DLD1 (cell line): Measurements from ENCODE around the gene EIF4E.
"Not testable (repeated sequence)": the region's sequence is repeated elsewhere in the genome, so short reads cannot be mapped to it uniquely, and the experiment has no call there.

Experiments used
- in situ Hi-C: cut with HindIII; loops from 2 replicates; pipeline ENCODE4 v1.10.0; 2017; ENCODE audit warnings: low sequenced_read_pairs

EIF4E gene

DNA sequence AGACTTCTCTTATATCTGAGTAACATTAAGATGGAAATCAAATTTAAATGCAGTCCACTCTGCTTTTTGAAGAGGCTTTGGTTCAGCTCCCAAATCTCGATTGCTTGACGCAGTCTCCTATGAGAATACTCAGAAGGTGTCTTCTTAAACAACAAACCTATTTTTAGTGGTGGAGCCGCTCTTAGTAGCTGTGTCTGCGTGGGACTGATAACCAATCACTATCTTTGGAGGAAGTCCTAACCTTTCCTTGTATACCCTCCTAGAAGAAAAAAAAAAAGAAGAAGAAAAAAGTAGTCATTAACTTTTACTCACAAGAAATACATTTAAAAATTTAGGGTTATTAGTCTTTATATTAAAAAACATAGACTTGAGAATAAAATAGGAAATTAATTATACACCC, 48.0 kb downstream of the EIF4E start:
- in situ Hi-C loops, result not testable (repeated sequence)

DNA sequence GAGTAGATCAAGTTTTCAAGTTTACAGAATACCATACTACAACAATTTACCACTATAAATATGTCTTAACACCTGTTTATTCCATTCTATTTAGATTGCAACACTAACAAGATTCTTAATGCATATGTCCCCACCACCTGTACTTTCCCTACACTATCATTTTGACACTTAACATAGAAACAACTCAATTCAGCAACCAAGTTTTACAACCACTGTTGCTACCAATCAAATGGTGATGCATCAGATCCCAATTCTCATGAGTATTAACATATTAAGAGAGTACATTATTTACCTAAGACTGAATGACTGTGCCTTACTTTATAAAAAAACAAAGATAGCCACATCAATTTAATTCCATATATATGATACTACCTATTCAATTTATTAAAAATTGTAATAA, 49.4 kb downstream of the EIF4E start:
- in situ Hi-C loops, result no loop called here

DNA sequence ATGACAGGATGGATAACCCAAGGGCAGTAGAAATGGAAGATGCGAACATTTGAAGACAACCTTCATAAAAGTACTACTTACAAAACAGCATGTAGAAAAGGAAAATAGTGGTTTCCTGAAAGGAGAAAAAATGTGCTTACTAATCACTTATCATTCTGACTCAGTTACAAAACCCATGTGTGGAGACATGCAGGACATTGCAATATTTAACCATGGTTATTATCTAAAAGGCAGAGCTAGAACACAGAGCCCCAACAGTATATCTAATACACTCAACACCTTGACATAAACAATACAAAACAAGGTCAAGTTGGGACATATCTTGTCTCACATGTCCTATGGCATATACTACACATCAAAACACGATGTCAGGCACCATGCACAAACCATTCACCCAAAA, 55.9 kb downstream of the EIF4E start:
- in situ Hi-C loops, result no loop called here

DNA sequence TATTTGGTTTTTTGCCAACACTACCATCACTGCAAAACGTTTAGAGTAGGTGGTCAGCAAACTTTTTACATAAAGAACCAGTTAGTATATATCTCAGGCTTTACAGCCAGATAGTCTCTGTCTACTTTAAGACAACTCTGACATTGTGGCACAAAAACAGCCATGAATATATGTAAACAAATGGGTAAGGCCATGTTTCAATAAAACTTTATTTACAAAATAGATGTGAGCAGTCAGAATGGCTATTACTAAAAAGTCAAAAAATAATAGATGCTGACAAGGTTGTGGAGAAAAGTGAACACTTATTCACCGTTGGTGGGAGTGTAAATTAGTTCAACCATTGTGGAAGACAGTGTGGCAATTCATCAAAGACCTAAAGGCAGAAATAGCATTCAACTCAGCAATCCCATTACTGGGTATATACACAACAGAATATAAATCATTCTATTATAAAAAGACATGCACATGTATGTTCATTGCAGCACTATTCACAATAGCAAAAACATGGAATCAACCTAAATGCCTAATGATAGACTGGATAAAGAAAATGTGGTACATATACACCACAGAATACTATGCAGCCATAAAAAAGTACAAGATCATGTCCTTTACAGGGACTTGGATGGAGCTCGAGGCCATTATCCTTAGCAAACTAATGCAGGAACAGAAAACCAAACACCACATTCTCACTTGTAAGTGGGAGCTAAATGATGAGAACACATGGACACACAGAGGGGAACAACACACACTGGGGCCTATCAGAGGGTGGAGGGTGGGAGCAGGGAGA, 56.6 kb downstream of the EIF4E start:
- in situ Hi-C loops, result not testable (repeated sequence)

DNA sequence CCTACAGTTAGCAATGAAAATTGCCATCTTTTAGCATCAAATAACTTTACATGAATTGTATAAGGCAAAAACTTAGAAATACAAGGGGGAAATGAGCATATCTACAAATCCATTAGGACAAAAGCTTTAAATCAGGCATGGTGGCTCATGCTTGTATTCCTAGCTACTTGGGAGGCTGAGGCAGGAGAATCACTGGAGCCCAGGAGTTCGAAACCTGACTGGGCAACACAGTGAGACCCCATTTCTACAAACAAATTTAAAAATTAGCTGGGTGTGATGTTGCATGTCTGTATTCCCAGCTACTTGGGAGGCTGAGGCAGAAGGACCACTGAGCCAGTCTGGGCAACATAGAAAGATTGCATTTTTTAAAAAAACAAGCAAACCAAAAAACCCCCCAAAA, 61.3 kb downstream of the EIF4E start:
- in situ Hi-C loops, result no loop called here

DNA sequence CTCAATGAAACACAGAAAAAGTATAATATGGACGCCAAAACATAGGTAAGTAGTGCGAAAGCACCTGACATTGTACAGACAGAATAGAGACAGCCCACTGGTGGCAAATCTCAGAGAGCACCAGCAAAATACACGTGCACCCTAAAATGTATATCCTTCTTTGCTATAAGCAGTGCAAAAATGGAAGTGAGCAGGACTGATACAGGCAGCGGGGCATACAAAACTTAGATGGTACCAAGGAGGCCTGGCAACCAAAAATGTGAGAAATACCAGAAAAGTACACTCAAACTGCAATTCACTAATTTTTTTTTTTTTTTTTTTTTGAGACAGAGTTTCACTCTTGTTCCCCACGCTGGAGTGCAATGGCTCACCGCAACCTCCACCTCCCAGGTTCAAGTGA, 63.9 kb downstream of the EIF4E start:
- in situ Hi-C loops, result no loop called here

DNA sequence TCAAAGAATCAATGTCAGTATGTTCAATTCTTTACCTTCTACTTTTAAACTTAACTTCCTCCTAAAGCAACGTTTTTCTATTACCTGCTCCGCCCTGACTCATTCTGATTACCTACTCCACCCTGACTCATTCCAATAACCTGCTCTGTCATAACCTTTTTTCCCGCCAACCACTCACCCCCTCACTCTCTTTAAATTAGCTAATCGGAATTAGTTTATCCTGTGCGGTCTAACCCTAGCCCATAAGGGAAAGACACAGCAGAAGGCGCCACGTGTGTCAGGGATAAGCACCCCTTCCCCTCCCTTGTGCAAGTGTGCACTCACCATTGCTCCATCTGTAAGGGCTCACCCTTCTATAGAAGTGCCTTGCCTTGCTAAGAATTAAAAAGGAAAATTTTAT, 64.4 kb downstream of the EIF4E start:
- in situ Hi-C loops, result no loop called here

DNA sequence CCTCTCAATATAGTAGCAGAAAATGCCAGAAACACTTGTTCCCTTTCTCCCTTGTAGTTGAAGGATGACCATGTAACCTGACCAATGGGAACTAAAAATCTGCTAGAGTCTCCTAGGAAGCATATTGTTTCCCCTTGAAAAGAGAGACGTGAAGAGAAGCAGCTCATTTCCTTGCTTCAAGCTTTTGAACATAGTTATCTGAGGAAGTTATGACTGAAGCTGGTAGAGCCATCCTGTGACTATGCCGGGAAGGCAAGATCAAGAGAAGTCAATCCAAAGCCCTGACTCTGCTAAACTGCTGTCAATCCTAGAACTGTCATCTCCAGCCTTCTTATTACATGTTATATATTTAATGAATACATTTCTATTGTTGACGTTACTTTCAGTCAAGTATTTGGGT, 66.6 kb downstream of the EIF4E start:
- in situ Hi-C loops, result no loop called here

DNA sequence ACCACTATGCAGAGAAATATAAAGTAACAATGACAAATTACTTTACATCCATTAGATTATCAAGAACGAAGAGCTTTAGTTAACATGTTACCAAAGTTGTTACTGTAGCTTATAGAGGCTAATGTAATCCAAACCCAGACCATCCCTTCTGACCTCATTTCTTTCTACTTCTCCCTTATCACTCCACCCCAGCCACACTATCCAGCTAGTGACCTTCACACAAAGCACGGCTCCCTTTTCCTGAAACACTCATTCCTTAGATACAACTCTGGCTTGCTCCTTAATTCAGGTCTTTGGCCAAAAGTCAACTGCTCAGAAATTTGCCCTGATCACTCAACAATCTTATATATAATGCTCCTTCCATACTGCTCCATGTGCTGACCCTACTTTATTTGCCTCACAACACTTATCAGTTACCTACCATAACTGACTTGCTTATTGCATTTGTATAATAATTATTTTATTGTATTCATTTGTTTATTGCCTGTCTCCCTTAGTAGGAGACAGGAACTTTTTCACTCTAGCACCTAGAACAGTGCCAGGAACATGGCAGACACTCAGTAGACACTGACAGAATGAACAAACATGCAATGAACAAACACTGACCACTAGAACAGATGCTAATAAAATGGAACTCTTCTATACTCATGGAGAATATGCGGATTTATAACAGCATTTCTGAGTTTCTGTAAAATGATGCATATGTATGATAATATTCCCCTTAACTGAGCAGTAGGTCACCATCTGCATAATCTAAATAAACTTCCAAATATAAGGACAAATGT, 67.6 kb downstream of the EIF4E start:
- in situ Hi-C loops, result no loop called here

DNA sequence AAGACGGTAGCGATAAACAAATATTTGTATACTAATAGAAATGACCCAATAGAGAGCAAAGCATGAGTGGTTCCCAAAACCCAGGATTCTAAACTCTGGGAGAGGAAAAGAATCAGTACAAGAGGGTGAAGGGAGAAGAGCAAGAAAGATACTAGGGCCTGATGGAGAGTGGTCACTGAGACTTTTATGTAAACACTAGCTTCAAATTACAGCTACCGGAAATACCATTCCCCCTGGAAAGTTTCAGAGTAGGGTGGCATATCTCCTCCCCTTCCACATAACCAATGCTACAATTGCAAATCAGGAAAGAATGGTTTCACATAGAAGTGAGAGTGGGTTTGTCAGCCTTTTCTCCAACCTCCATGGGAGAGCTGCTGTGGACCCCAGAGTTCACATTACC, 77.1 kb downstream of the EIF4E start:
- in situ Hi-C loops, result no loop called here

DNA sequence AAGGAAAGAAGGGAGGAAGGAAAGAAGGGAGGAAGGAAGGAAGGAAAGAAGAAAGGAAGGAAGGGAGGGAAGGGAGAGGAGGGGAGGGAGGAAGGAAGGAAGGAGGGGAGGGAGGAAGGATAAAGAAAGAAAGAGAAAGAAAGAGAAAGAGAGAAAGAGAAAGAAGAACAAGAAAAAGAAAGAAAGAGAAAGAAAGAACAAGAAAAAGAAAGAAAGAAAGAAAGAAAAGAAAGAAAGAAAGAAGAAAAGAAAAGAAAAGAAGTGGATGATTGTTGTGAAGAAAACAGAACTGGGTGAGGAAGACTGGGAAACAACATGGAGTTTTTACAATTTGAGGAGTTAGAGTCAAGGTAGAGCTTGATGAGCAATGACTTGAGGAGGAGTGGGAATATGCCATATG, 78.0 kb downstream of the EIF4E start:
- in situ Hi-C loops, result no loop called here

DNA sequence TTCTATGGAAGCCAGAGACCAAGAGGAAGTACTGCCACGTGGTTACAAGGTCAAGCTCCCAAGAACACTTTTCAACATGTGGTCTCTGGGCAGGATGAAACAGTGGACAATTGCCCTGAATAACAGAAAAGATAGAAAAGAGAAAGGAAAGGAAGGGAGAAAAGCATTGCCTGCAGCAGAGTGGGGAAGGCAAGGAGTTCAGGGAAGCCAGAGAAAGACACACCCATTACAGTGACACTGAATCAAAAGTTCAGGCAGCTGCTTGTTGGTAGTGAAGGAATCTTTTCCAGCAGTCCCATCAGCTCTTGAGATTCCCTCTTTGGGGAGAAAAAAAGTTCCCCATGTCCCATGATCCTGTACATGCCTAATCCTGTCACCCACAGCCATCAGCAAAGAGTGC, 80.5 kb downstream of the EIF4E start:
- in situ Hi-C loops, result no loop called here

DNA sequence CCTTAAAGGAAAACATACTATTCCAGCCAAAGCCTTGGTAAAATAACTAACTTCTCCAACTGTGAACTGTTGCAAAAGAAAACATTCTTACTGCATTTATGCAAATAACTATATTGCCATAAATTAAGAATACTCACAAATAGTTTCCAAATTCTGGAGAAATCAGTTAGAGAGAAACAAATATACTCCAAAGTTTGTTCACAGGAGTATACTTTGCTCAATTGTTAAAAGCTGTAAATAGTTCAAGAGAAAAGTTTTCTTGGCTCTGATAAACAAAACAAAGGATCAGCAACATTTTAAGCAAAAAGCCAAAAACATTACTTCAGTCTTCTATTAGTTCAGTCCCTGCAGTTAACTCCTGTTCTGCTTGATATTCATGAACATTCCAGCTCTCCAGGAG, 83.0 kb downstream of the EIF4E start:
- in situ Hi-C loops, result no loop called here

DNA sequence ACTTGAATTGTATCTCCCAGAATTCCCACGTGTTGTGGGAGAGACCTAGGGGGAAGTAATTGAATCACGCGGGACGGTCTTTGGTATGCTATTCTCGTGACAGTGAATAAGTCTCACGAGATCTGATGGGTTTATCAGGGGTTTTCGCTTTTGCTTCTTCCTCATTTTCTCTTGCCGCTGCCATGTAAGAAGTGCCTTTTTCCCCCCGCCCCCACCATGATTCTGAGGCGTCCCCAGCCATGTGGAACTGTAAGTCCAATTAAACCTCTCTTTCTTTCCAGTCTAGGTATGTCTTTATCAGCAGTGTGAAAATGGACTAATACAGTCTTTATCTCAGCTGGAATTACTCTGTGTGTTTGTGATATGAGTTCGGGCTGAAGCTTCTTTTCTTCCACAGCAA, 86.0 kb downstream of the EIF4E start:
- in situ Hi-C loops, result not testable (repeated sequence)

DNA sequence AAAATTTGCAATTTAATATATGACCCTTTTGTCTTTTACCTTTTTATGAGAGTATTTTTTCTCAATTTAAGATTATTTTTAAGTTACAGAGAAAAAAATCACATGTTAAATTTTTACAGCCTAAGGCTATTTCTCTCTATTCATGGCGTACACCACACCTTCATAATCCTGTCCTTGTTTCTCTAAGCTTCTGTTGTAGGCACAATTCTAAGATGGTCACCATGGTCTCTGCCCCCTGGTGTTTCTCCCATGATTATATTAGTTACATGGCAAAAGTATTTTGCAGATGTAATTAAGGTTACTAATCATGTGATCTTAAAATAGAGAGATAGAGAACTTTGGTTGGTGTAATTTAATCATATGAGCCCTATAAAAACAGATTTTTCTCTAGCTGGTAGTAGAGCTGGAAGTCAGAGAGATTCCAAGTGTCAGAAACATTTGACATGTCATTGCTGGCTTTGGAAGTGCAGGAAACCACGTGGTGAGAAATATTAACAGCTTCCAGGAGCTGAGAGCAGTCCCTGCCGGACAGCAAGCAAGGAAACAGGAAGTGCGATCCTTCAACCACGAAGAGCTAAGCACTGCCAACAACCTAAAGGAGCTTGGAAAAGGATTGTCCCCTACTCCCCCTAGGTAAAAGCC, 89.8 kb downstream of the EIF4E start:
- in situ Hi-C loops, result no loop called here

DNA sequence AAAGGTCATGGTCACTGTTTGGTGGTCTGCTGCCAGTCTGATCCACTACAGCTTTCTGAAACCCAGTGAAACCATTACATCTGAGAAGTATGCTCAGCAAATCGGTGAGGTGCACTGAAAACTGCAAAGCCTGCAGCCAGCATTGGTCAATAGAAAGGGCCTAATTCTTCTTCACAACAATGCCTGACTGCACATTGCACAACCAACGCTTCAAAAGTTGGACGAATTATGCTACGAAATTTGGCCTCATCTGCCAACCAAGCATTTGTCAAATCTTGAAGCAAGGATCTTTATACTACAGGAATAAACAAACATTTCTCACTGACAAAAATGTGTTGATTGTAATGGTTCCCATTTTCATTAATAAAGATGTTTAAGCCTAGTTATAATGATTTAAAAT, 90.4 kb downstream of the EIF4E start:
- in situ Hi-C loops, result no loop called here

DNA sequence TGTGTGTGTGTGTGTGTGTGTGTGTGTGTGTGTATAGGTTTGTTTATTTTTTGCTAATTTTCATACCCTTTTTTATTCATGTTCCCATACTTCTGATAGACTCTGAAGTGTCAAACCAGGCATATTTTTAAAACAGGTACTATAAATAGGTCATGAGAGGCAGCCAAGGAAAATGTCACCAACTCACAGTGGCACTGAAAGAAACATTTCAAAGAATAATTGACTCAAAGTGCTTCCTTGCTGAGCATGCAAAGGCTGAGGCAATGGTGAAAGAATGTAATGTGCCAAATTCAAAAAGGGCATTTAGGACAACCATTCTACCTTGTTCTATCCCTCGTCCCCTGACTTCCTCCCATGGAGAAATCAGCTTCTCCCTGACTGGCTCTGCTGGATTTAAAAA, 95.5 kb downstream of the EIF4E start:
- in situ Hi-C loops, result no loop called here

DNA sequence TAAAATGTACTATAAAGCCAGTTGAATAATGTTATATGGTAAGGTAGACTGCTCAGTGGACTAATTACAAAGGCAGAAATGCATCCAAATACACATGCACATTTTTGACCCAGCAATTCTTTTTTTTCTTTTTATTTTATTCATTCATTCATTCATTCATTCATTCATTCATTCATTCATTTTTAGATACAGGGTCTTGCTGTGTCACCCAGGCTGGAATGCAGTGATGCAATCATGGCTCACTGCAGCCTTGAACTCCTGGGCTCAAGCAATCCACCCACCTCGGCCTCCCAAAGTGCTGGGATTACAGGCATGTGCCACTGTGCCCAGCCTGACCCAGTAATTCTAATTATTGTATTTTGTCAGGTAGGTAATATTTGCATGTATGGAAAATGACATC, 97.9 kb downstream of the EIF4E start:
- in situ Hi-C loops, result not testable (repeated sequence)
